Measurements from ENCODE around the gene DDX42. TPM values are rescaled to one million over a fixed set of nuclear protein-coding genes. Genes with fewer than 3 reads are reported as not detected.
A peak's percentile ranks its signal among the peaks of the same experiment; 100 is the strongest.

Gene DDX42
- total and polyA plus RNA-seq, 9 of the 15 experiments (the other 6 are each of a cell fraction or from before 2014, with no cell fraction given): 16.5 to 149 (median 87.6) TPM

DNA sequence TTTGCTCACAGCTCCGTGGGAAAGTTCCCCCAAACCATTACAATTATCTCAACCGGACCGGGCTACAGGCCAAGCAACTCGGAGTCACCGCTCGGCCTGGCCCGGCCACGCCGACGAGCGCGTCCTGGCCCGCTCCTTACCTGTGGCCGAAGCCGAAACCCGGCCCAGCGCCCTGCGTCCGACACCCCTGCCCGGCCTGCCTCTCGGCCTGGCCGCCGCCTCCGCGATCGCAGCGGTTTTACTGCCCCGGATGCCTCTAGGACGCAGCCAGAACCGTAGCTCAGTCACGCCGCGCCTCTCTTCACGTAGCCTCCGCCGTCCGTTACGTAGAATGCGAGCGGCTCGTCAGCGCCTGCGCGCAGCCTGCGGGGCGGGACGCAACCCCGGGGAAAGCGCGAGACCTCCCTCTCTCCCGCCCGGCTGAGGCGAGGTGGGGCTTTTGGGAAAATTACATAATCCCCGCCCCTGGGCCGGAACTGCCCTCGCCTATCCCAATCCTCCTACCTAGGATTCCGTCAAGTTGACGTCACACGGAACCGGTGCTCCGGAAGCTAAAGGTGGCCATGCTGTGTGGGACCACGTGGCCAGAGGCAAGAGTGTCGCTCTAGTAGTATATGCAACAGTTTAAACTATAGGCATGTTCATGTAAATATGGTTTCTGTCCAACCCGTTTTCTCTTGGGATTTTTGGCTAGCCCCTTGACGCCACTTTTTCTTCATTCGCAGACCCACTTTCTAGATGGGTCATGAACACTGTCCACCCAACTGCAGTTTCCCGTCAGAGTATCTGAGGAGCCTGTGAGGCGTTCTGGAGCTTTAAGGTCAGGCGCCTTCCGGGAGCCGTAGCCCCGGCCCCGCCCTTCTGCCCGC is 464 bp upstream of the DDX42 start, which contains the start of gene CCDC47 (continued):
- peak; percentile 27; the same call in 1 of the 2 replicates for TF ChIP-seq GATAD2B (IDR thresholded peaks at IDR 0.05; ENCODE audit: borderline replicate concordance)
- no peak for TF ChIP-seq ZBED1 (IDR thresholded peaks at IDR 0.05)
- TF ChIP-seq THRAP3 (IDR thresholded peaks at IDR 0.05; ENCODE audit: borderline replicate concordance): no peak; the same call in 1 of the 2 replicates
- no peak for TF ChIP-seq RBM39 (optimal IDR thresholded peaks at IDR 0.05; ENCODE audit: low read depth, low read length)
- TF ChIP-seq, protein P1, sequence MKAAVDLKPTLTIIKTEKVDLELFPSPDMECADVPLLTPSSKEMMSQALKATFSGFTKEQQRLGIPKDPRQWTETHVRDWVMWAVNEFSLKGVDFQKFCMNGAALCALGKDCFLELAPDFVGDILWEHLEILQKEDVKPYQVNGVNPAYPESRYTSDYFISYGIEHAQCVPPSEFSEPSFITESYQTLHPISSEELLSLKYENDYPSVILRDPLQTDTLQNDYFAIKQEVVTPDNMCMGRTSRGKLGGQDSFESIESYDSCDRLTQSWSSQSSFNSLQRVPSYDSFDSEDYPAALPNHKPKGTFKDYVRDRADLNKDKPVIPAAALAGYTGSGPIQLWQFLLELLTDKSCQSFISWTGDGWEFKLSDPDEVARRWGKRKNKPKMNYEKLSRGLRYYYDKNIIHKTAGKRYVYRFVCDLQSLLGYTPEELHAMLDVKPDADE (conservative IDR thresholded peaks at IDR 0.05; ENCODE audit: control insufficient read depth, low read depth, low read length): peak; percentile 32; the same call in 1 of the 2 replicates
- no peak for TF ChIP-seq HMG20B (CRISPR knock-in tag; IDR thresholded peaks at IDR 0.05)
- TF ChIP-seq KAT7 (CRISPR knock-in tag; IDR thresholded peaks at IDR 0.05; ENCODE audit: borderline replicate concordance): no peak; the same call in none of the 2 replicates
- peak; percentile 43 for TF ChIP-seq U2AF1 (optimal IDR thresholded peaks at IDR 0.05; ENCODE audit: low read depth, low read length)
- TF ChIP-seq MAFK (IDR thresholded peaks at IDR 0.05; ENCODE audit: low read length): 0 out of 2 replicates have a peak, but pooled peaks have one; percentile 19
- TF ChIP-seq, protein P2, sequence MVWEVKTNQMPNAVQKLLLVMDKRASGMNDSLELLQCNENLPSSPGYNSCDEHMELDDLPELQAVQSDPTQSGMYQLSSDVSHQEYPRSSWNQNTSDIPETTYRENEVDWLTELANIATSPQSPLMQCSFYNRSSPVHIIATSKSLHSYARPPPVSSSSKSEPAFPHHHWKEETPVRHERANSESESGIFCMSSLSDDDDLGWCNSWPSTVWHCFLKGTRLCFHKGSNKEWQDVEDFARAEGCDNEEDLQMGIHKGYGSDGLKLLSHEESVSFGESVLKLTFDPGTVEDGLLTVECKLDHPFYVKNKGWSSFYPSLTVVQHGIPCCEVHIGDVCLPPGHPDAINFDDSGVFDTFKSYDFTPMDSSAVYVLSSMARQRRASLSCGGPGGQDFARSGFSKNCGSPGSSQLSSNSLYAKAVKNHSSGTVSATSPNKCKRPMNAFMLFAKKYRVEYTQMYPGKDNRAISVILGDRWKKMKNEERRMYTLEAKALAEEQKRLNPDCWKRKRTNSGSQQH (CRISPR knock-in tag; IDR thresholded peaks at IDR 0.05): peak; percentile 68; the same call in 1 of the 2 replicates
- no peak for TF ChIP-seq ZNF830 (CRISPR knock-in tag; IDR thresholded peaks at IDR 0.05)
- TF ChIP-seq RBM34 (IDR thresholded peaks at IDR 0.05; ENCODE audit: borderline replicate concordance, insufficient read depth, low read length): 0 out of 2 replicates have a peak, but pooled peaks have one; percentile 61
- TF ChIP-seq GATAD2A (IDR thresholded peaks at IDR 0.05): no peak
- TF ChIP-seq ZFP36 (IDR thresholded peaks at IDR 0.05; ENCODE audit: low read depth, low read length, partially characterized antibody): no peak
- no peak for TF ChIP-seq ZNF3 (CRISPR knock-in tag; IDR thresholded peaks at IDR 0.05)
- TF ChIP-seq, protein P3, sequence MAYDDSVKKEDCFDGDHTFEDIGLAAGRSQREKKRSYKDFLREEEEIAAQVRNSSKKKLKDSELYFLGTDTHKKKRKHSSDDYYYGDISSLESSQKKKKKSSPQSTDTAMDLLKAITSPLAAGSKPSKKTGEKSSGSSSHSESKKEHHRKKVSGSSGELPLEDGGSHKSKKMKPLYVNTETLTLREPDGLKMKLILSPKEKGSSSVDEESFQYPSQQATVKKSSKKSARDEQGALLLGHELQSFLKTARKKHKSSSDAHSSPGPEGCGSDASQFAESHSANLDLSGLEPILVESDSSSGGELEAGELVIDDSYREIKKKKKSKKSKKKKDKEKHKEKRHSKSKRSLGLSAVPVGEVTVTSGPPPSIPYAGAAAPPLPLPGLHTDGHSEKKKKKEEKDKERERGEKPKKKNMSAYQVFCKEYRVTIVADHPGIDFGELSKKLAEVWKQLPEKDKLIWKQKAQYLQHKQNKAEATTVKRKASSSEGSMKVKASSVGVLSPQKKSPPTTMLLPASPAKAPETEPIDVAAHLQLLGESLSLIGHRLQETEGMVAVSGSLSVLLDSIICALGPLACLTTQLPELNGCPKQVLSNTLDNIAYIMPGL (CRISPR knock-in tag; IDR thresholded peaks at IDR 0.05): peak; percentile 80; the same call in 1 of the 2 replicates
- TF ChIP-seq KDM1A (IDR thresholded peaks at IDR 0.05): no peak
- TF ChIP-seq ZZZ3 (IDR thresholded peaks at IDR 0.05): no peak
- TF ChIP-seq TEAD2 (tag; IDR thresholded peaks at IDR 0.05): no peak
